GM23338 (cell line): ENCODE results near the gene ZDHHC8. TPM values are rescaled to one million over a fixed set of nuclear protein-coding genes. Genes with fewer than 3 reads are reported as not detected.

ENCODE experiments used
- ATAC-seq: fragments of 200-7000 bp; cut with Tn5 transposase; 3 replicates; pipeline ENCODE4 v1.9.1; 2020
- DNase-seq: peaks from one replicate; pipeline ENCODE4 v3.0.0-alpha.2; 2015; ENCODE audit warnings: low spot score
- H2AFZ ChIP-seq: fragments of 200-600 bp; sonication (generic); 2 replicates; pipeline ENCODE4 v1.8.0; 2016; ENCODE audit warnings: antibody characterized with exemption, mild to moderate bottlenecking, moderate library complexity
- H3F3A ChIP-seq: fragments of 200-600 bp; sonication (generic); replicated peaks from 2 replicates; pipeline ENCODE4 v1.8.0; 2017; ENCODE audit warnings: antibody characterized with exemption, mixed run types, low read depth
- H3K27ac ChIP-seq: fragments of 200-600 bp; sonication (generic); 2 replicates; pipeline ENCODE4 v1.6.1; 2016; ENCODE audit warnings: low read depth
- H3K27me3 ChIP-seq: fragments of 200-600 bp; sonication (generic); 2 replicates; pipeline ENCODE4 v1.8.0; 2016; ENCODE audit warnings: mild to moderate bottlenecking, mixed run types, moderate library complexity; ENCODE audit not compliant: insufficient read depth
- H3K36me3 ChIP-seq: fragments of 200-600 bp; sonication (generic); 2 replicates; pipeline ENCODE4 v1.8.0; 2016; ENCODE audit warnings: mild to moderate bottlenecking; ENCODE audit not compliant: insufficient read depth
- H3K4me1 ChIP-seq: fragments of 200-600 bp; sonication (generic); 2 replicates; pipeline ENCODE4 v1.8.0; 2016; ENCODE audit warnings: mild to moderate bottlenecking, moderate library complexity; ENCODE audit not compliant: insufficient read depth
- H3K4me2 ChIP-seq: fragments of 200-600 bp; sonication (generic); 2 replicates; pipeline ENCODE4 v1.7.1; 2017; ENCODE audit warnings: mixed run types
- H3K4me3 ChIP-seq: fragments of 200-600 bp; sonication (generic); 2 replicates; pipeline ENCODE4 v1.6.1; 2016; ENCODE audit warnings: mixed run types
- H3K79me2 ChIP-seq: fragments of 200-600 bp; sonication (generic); replicated peaks from 2 replicates; pipeline ENCODE4 v1.8.0; 2017; ENCODE audit warnings: mild to moderate bottlenecking; ENCODE audit not compliant: insufficient read depth
- H3K9me2 ChIP-seq: fragments of 200-600 bp; sonication (generic); 2 replicates; pipeline ENCODE4 v1.8.0; 2017; ENCODE audit not compliant: insufficient read depth
- H4K20me1 ChIP-seq: fragments of 200-600 bp; sonication (generic); replicated peaks from 2 replicates; pipeline ENCODE4 v1.8.0; 2017; ENCODE audit warnings: mild to moderate bottlenecking; ENCODE audit not compliant: insufficient read depth
- H3K27ac Mint-ChIP-seq: 2 replicates; pipeline ENCODE4 v1.8.0; 2020; ENCODE audit warnings: inconsistent platforms, mild to moderate bottlenecking, moderate library complexity, mixed read lengths
- H3K27me3 Mint-ChIP-seq: 3 replicates; pipeline ENCODE4 v1.8.0; 2022; ENCODE audit warnings: low read depth, mild to moderate bottlenecking, moderate library complexity, mixed read lengths, inconsistent platforms; ENCODE audit not compliant: insufficient read depth, poor library complexity
- H3K36me3 Mint-ChIP-seq: 3 replicates; pipeline ENCODE4 v1.8.0; 2021; ENCODE audit warnings: low read depth, mild to moderate bottlenecking, inconsistent platforms, moderate library complexity, mixed read lengths
- H3K4me1 Mint-ChIP-seq: 3 replicates; pipeline ENCODE4 v1.8.0; 2020; ENCODE audit warnings: mild to moderate bottlenecking, inconsistent platforms, mixed read lengths
- H3K4me3 Mint-ChIP-seq: 3 replicates; pipeline ENCODE4 v1.8.0; 2021; ENCODE audit warnings: moderate library complexity, mild to moderate bottlenecking, inconsistent platforms, mixed read lengths
- H3K9me3 Mint-ChIP-seq: 3 replicates; pipeline ENCODE4 v1.8.0; 2020; ENCODE audit warnings: moderate library complexity, mild to moderate bottlenecking, inconsistent platforms, mixed read lengths
- CREB1 ChIP-seq: fragments of 250-450 bp; sonication (Bioruptor Pico); IDR thresholded peaks from 2 replicates; pipeline ENCODE4 v1.5.0; 2020; ENCODE audit warnings: low read depth, mild to moderate bottlenecking, moderate library complexity
- CTCF ChIP-seq, 2 experiments: fragments of 200-600 bp in 1 of 2; sonication (generic) in 1 of 2; conservative IDR thresholded peaks; 2 replicates each; pipeline versions ENCODE4 v1.5.1 to v1.6.1; 2016 to 2017; ENCODE audit warnings: antibody characterized with exemption in 2 of 2, low read depth in 2 of 2, mild to moderate bottlenecking in 2 of 2, moderate library complexity in 1 of 2
- EZH2phosphoT487 ChIP-seq: fragments of 200-600 bp; sonication (generic); IDR thresholded peaks from one replicate; pipeline ENCODE4 v1.8.1; 2018; ENCODE audit warnings: antibody characterized with exemption; ENCODE audit not compliant: unreplicated experiment
- JUNB ChIP-seq: IDR thresholded peaks from one replicate; pipeline ENCODE4 v1.6.1; 2016; ENCODE audit warnings: antibody characterized with exemption; ENCODE audit not compliant: unreplicated experiment
- POLR2AphosphoS5 ChIP-seq: IDR thresholded peaks from 2 replicates; pipeline ENCODE4 v1.6.1; 2016; ENCODE audit warnings: antibody characterized with exemption, low read depth
- REST ChIP-seq: IDR thresholded peaks from one replicate; pipeline ENCODE4 v1.6.1; 2018; ENCODE audit warnings: antibody characterized with exemption; ENCODE audit not compliant: unreplicated experiment
- STAT1 ChIP-seq: IDR thresholded peaks from one replicate; pipeline ENCODE4 v1.6.1; 2016; ENCODE audit warnings: antibody characterized with exemption; ENCODE audit not compliant: unreplicated experiment
- ZNF114 ChIP-seq: fragments of 250-450 bp; sonication (Bioruptor Pico); IDR thresholded peaks from 2 replicates; pipeline ENCODE4 v1.5.0; 2020; ENCODE audit warnings: mild to moderate bottlenecking, moderate library complexity
- ZNF331 ChIP-seq: fragments of 250-450 bp; sonication (Bioruptor Pico); IDR thresholded peaks from 2 replicates; pipeline ENCODE4 v1.5.0; 2020; ENCODE audit warnings: low read depth, mild to moderate bottlenecking, moderate library complexity
- polyA plus RNA-seq: library from polyadenylated mRNA; unstranded; fragments of >200 nt; fragmentation: Nextera tagmentation; extraction: Ambion mirVana; gene quantifications from 2 replicates; pipeline ENCODE4 v1.2.1, GENCODE V29; 2016
- total RNA-seq: library from RNA; depleted of rRNA; stranded (reverse); fragments of >200 nt; shearing (Covaris generic); gene quantifications from 2 replicates; pipeline ENCODE4 v1.2.3, GENCODE V29; 2014

Gene ZDHHC8
- total and polyA plus RNA-seq, 2 experiments from 2014 or later, result 13.7 to 47.6 TPM

- no peak overlapping the region for H3K4me3 ChIP-seq
- H3K4me1 Mint-ChIP-seq, result peaks cover 6% of the 10 kb centered on the region
- no peak overlapping the region for H3K4me2 ChIP-seq
- TF ChIP-seq POLR2AphosphoS5, result no peak
- TF ChIP-seq CREB1 (CRISPR knock-in tag), result no peak
- TF ChIP-seq REST, result no peak
- TF ChIP-seq STAT1, result no peak
- no peak for TF ChIP-seq EZH2phosphoT487
- no peak for TF ChIP-seq ZNF114 (CRISPR knock-in tag)
- no peak for TF ChIP-seq JUNB
- H3K9me3 Mint-ChIP-seq, result no peaks in the 10 kb centered on the region
- no peaks in the 10 kb centered on the region for H3K36me3 Mint-ChIP-seq
- no peak overlapping the region for H3K27ac Mint-ChIP-seq
- no peak for ATAC-seq
- no peaks in the 10 kb centered on the region for H4K20me1 ChIP-seq
- no peaks in the 10 kb centered on the region for H3F3A ChIP-seq
- peaks cover 9% of the 10 kb centered on the region for H3K27me3 Mint-ChIP-seq
- H3K36me3 ChIP-seq, result no peaks in the 10 kb centered on the region
- H2AFZ ChIP-seq, result no peak overlapping the region
- H3K4me3 Mint-ChIP-seq, result no peak overlapping the region
- no peaks in the 10 kb centered on the region for H3K79me2 ChIP-seq
- H3K27ac ChIP-seq, result no peak overlapping the region
- no peak for DNase-seq
- no peaks in the 10 kb centered on the region for H3K27me3 ChIP-seq
- H3K9me2 ChIP-seq, result no peaks in the 10 kb centered on the region
- H3K4me1 ChIP-seq, result no peaks in the 10 kb centered on the region
Observed at GRCh38 chr22:20151276-20151588, 19.6 kb downstream of the ZDHHC8 start.

- Histone ChIP-seq H3K27ac (no peak overlapping the region), H3K4me3 (no peak overlapping the region), H3K79me2 (no peaks in the 10 kb centered on the region), H3K4me2 (no peak overlapping the region), H3K4me1 (no peaks in the 10 kb centered on the region), H3F3A (no peaks in the 10 kb centered on the region), H3K36me3 (no peaks in the 10 kb centered on the region), H3K27me3 (no peaks in the 10 kb centered on the region), H4K20me1 (no peaks in the 10 kb centered on the region), H2AFZ (no peak overlapping the region), H3K9me2 (no peaks in the 10 kb centered on the region)
- Mint-ChIP-seq H3K36me3 (no peaks in the 10 kb centered on the region), H3K4me3 (no peak overlapping the region), H3K4me1 (peaks cover 6% of the 10 kb centered on the region), H3K27ac (no peak overlapping the region), H3K27me3 (peaks cover 9% of the 10 kb centered on the region), H3K9me3 (no peaks in the 10 kb centered on the region)
- ATAC-seq (no peak), DNase-seq (no peak)
- no peak for TF ChIP-seq STAT1
- no peak for TF ChIP-seq POLR2AphosphoS5
Observed at GRCh38 chr22:20152464-20152890, 20.9 kb downstream of the ZDHHC8 start.

GRCh38 chr22:20153945-20154344, 22.3 kb downstream of the ZDHHC8 start:
- no peaks in the 10 kb centered on the region for H3F3A ChIP-seq
- no peaks in the 10 kb centered on the region for H3K9me2 ChIP-seq
- H3K79me2 ChIP-seq, result no peaks in the 10 kb centered on the region
- Mint-ChIP-seq H3K36me3 (no peaks in the 10 kb centered on the region), H3K27ac (peak overlapping the region; percentile 60), H3K27me3 (peaks cover 9% of the 10 kb centered on the region), H3K4me3 (no peak overlapping the region), H3K9me3 (no peaks in the 10 kb centered on the region), H3K4me1 (peaks cover 8% of the 10 kb centered on the region)
- no peak for TF ChIP-seq POLR2AphosphoS5
- TF ChIP-seq CTCF (conservative IDR thresholded peaks at IDR 0.05; ENCODE audit: low read depth in 2 of 2), result peak; percentile 28 to 55; a peak in 3 of 4 replicates
- TF ChIP-seq ZNF331 (CRISPR knock-in tag), result no peak
- no peaks in the 10 kb centered on the region for H3K36me3 ChIP-seq
- no peak overlapping the region for H3K4me2 ChIP-seq
- DNase-seq (peak; percentile 37), ATAC-seq (peak; percentile 24)
- no peak overlapping the region for H3K27ac ChIP-seq
- H4K20me1 ChIP-seq, result no peaks in the 10 kb centered on the region
- no peaks in the 10 kb centered on the region for H3K4me1 ChIP-seq
- no peaks in the 10 kb centered on the region for H3K27me3 ChIP-seq
- no peak overlapping the region for H2AFZ ChIP-seq
- no peak overlapping the region for H3K4me3 ChIP-seq
